ENCODE results near the gene VSNL1.

VSNL1 gene

DNA sequence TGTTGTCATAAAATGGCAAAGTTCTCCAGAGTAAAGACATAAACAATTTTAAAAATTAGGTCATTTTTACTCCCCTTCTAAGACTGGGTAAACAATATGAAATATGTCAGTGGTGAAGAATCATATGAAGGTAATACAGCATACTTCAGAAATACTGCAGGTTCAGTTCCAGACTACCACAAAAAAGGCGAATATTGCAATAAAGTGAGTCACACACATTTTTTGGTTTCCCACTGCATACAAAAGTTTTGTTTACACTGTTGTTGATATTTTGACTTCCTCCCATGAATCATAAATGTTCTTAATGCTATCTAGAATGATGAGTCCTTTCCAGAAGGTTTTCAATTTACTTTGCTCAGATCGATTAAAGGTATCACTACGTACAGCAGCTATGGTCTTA, 139.6 kb downstream of the VSNL1 start:
- TF ChIP-seq CTCF (IDR thresholded peaks at IDR 0.05; ENCODE audit: extremely low read depth, insufficient read depth, missing control alignments): no peak
- in situ Hi-C loops (cut with MboI; ENCODE audit: low pct_unique_long_range_greater_than_20kb, low sequenced_read_pairs, unreplicated experiment): no loop called here
- DNase-seq (ENCODE audit: low spot score): no peak

DNA sequence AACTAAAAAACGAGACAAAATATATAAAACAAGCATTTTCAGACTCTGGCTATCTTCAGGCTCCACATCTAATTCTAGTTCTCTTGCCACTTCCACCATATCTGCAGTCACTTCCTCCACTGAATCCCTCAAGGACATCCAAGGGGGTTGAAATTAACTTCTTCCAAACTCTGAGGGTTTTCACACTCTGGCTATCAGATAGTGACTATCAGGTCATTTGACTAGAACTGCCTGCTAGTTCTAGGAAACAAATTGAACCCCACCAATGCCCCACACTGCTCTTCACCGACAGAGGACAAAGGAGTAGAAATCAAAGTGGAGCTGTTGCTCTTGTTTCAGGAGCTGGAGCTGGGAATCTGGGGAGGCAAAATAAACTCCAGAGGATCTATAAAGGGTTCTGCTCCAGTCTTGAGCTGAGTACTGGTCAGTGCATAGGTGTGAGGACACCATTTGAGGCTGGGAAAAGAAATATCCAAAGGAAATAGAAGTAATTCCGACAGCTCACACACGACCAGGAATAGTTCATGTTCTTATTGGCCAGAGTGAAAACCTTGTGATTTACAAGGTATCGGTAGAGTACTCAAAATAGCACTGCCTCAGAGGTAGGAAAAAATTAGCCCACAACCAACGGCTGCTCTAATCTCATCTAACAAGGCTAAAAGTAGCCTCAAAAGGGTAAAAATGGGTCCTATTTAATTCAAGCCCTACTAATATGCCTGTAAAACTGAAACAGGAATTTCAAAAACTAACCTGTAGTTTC, 141.8 kb downstream of the VSNL1 start:
- in situ Hi-C loops (cut with MboI; ENCODE audit: low pct_unique_long_range_greater_than_20kb, low sequenced_read_pairs, unreplicated experiment): no loop called here
- TF ChIP-seq CTCF (IDR thresholded peaks at IDR 0.05; ENCODE audit: extremely low read depth, insufficient read depth, missing control alignments): no peak
- no peak for DNase-seq (ENCODE audit: low spot score)

GRCh38 chr2:17683981-17684380, 143.5 kb downstream of the VSNL1 start:
- TF ChIP-seq CTCF (IDR thresholded peaks at IDR 0.05; ENCODE audit: extremely low read depth, insufficient read depth, missing control alignments): no peak
- DNase-seq (ENCODE audit: low spot score): no peak
- in situ Hi-C loops (cut with MboI; ENCODE audit: low pct_unique_long_range_greater_than_20kb, low sequenced_read_pairs, unreplicated experiment): no loop called here

DNA sequence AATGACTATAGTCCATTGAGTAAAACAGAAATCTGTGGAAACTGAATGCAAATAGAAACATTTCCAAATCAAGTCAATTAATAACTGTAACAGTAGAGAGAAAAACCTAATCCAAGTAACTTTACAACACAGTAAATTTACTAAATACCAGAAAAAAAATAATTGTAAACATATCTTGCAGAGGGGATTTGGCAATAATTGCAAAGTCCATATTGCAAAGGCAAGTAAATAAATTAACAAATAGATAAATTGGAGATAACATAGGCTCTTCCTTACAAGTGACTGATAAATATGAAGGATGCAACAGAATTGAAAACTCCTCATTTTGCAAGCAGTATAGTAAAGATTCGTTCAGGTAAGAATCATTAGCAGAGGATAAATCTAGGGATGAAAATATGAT, 148.1 kb downstream of the VSNL1 start:
- in situ Hi-C loops (cut with MboI; ENCODE audit: low pct_unique_long_range_greater_than_20kb, low sequenced_read_pairs, unreplicated experiment): no loop called here
- no peak for DNase-seq (ENCODE audit: low spot score)
- TF ChIP-seq CTCF (IDR thresholded peaks at IDR 0.05; ENCODE audit: extremely low read depth, insufficient read depth, missing control alignments): no peak

DNA sequence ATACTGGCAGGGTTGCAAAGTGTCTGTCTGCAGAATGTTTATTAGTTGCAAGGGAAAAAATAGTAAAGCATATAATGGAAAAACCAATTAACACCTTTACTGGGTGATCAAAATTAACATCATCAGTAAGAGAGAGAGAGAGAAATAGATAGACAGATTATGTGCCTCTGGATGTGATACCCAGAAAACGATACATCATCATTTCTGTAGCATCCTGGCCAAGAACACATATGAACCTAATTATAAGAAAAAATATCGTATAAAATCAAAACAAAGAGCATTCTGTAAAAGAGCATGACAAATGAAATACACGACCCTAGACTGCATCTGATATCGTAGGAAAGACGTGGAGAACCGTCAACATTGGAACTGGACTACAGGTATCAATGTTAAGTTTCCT, 148.5 kb downstream of the VSNL1 start:
- in situ Hi-C loops (cut with MboI; ENCODE audit: low pct_unique_long_range_greater_than_20kb, low sequenced_read_pairs, unreplicated experiment): no loop called here
- DNase-seq (ENCODE audit: low spot score): no peak
- TF ChIP-seq CTCF (IDR thresholded peaks at IDR 0.05; ENCODE audit: extremely low read depth, insufficient read depth, missing control alignments): no peak

DNA sequence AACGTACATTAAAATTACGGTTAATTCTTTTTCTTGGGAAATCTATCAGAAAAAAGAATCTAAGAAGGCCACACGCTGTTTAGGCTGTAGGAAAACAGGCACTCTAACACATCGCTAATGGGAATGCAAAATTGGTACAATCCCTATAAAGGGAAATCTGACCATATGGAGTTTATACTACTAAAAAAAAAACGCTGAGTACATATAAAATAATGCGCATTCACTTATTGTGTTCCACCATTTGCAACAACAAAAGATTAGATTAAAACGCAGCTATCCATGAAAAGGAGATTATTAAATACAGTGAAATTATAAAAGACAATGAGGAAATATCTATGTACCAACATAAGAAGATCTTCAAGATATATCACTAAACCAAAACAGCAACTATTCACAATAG, 150.3 kb downstream of the VSNL1 start:
- DNase-seq (ENCODE audit: low spot score): no peak
- in situ Hi-C loops (cut with MboI; ENCODE audit: low pct_unique_long_range_greater_than_20kb, low sequenced_read_pairs, unreplicated experiment): no loop called here
- no peak for TF ChIP-seq CTCF (IDR thresholded peaks at IDR 0.05; ENCODE audit: extremely low read depth, insufficient read depth, missing control alignments)

Data from GM13977 (cell line).